OCI-LY3 (cell line): Measurements from ENCODE around the gene OR2T1.

Source experiments
- EZH2phosphoT487 ChIP-seq: fragments of 200-600 bp; shearing (Covaris generic); IDR thresholded peaks from 2 replicates; pipeline ENCODE4 v1.6.1; 2018; ENCODE audit warnings: antibody characterized with exemption, mixed run types, low read depth
- TF ChIP-seq, protein P1 (sequence below): fragments of 200-600, 300-600 bp; sonication (generic); IDR thresholded peaks from 2 replicates; pipeline ENCODE4 v1.5.1; 2014; ENCODE audit warnings: antibody characterized with exemption, low read length, low read depth

DNA sequence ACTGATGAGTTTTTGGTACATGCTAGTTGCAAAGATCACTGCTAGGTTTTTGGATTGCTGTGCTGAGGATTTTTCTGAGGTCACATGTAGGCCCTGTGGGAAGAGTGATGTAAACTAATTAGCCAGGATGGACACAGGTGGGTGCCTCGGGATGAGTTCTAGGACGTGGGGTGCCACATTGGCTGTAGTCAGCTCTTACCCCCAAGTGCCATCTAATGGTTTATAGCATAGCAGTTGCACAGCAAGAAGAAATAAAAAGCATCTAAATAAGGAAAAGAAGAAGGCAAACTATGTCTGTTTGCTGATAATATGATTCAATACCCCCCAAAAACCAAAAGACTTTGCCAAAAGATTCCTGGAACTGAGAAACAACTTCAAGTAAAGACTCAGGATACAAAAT, 9.8 kb upstream of the OR2T1 start:
- TF ChIP-seq, protein P1, sequence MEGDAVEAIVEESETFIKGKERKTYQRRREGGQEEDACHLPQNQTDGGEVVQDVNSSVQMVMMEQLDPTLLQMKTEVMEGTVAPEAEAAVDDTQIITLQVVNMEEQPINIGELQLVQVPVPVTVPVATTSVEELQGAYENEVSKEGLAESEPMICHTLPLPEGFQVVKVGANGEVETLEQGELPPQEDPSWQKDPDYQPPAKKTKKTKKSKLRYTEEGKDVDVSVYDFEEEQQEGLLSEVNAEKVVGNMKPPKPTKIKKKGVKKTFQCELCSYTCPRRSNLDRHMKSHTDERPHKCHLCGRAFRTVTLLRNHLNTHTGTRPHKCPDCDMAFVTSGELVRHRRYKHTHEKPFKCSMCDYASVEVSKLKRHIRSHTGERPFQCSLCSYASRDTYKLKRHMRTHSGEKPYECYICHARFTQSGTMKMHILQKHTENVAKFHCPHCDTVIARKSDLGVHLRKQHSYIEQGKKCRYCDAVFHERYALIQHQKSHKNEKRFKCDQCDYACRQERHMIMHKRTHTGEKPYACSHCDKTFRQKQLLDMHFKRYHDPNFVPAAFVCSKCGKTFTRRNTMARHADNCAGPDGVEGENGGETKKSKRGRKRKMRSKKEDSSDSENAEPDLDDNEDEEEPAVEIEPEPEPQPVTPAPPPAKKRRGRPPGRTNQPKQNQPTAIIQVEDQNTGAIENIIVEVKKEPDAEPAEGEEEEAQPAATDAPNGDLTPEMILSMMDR, result no peak
- TF ChIP-seq EZH2phosphoT487, result no peak
